ENCODE data around the gene KRTAP5-2. TPM values are rescaled to one million over a fixed set of nuclear protein-coding genes. Genes with fewer than 3 reads are reported as not detected.

Gene KRTAP5-2
- total RNA-seq, 2 donors from 2014 or later = not detected

DNA sequence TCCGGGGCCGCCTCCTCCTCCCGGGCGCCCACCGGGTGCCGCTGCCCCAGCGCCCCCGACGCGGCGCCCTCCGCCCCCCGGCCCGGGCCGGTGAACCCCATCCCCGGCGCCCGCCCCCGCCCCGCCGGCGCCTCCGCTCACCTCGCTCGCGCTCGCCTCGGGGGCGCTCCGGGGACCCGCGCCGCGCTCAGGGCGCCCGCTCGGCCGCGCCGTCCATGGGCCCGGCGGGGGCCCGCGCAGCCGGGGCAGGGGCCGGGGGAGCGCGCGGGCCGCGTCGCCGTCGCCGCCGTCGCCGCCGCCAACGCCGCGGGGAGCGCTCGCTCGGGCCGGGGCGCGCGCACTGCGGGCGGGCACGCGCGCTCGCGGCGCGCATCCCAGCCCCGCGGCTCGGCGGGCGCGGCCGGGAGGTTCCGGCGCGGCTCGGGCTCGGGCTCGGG is 26.3 kb downstream of the KRTAP5-2 start:
- intact Hi-C loops (cut with DNase I) = no loop called here
- ATAC-seq = no peak
- no peak for DNase-seq

GRCh38 chr11:1570896-1571759 is 27.0 kb downstream of the KRTAP5-2 start:
- intact Hi-C loops (cut with DNase I) = no loop called here
- DNase-seq (peak; percentile 34), ATAC-seq (peak in 1 of 2 donors; percentile 0)

DNA sequence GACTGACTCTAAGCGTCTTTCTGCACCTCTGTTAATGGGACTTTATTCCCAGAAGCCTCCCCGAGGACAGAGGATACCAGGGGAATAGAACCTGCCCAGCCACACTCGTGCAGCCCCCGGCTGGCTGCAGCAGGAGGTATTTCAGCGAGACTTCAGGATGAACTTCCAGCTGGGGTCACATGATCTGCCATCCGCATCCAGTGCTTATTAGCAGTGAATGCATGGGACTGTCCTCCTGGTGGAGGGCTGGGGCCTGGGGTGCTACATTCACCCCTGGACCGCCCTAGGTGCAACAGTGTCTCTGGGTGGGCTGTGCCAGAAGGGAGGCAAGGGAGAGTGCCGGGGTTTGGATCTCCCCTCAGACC is 27.6 kb downstream of the KRTAP5-2 start:
- DNase-seq (no peak), ATAC-seq (no peak)
- intact Hi-C loops (cut with DNase I) = no loop called here

DNA sequence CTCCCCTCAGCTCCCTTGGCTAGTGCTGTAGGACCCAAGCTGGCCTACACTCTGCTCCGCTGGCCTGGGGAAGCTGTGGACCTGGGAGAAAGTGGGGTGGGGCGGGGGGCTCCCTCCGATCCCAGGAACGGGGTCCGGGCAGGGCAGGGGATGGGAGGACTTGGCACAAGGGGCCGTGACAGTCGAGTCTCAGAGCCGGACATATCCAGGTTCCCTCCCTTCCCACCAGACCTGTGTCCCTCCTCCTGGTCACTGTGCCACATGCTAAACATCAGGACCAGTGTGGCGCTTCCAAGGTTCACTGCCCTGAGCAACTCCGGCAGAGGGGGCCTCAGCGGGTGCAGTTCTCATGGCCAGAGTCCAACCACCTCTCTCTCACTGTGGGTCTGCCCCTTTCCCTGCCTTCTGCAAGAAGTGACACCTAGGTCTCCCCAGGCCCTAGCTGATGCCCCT is 28.1 kb downstream of the KRTAP5-2 start:
- DNase-seq (no peak), ATAC-seq (no peak)
- intact Hi-C loops (cut with DNase I) = no loop called here

GRCh38 chr11:1569251-1569780 is 28.8 kb downstream of the KRTAP5-2 start:
- ATAC-seq (no peak), DNase-seq (no peak)
- intact Hi-C loops (cut with DNase I) = no loop called here

GRCh38 chr11:1568441-1568911 is 29.6 kb downstream of the KRTAP5-2 start:
- peak; percentile 31 for DNase-seq
- intact Hi-C loops (cut with DNase I) = no loop called here
- no peak for ATAC-seq

DNA sequence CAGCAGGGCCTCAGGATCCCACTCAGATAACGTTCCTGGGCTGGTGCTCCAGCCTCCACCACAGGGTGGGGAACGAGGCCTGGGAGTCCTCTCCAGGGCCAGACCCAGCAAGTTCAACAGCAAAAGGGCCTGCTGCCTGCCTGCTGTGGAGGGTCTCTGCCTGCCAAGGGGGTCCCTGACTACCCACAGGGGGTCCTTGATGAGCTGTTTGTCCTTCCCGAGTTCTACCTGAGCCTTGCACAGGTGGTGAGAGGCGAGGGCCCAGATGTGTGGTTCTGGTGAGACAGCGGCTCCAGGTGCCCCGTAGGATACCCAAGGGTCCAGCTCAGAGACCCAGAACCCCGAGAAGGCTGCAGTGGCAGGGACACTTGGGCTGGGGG is 30.4 kb downstream of the KRTAP5-2 start:
- intact Hi-C loops (cut with DNase I) = no loop called here
- no peak for DNase-seq
- no peak for ATAC-seq

DNA sequence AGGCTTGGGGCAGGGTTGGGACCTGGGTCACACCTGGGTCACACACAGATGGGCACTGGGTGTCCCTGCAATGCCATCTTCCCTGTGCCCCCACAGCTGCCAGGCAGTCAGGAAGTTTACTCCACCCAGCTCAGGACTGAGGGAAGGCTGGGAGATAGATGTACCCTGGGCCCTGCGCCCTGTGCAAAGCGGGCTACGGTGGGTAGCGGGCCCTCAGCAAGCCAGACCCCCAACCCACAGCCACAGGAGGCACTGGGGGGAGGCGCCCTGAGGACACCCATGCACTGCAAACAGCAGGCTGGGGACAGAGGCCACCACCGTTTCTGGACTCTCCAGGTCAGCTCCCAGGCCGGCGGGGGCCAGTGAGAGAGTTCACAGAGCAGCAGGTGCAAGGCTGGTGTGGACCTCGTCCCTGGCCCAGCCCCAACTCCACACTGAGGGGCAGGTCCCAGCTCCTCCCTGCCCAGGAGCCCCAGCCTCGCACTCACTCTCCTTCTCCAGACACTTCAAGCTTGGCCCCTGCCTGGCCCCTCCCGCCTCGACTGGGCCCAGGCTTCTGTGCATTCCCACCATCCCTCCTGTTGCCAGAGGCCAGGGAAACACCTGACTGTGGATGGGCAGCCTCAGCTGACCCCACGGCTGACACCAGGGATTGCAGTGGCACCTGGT is 30.9 kb downstream of the KRTAP5-2 start:
- ATAC-seq (no peak), DNase-seq (no peak)
- intact Hi-C loops (cut with DNase I) = no loop called here

DNA sequence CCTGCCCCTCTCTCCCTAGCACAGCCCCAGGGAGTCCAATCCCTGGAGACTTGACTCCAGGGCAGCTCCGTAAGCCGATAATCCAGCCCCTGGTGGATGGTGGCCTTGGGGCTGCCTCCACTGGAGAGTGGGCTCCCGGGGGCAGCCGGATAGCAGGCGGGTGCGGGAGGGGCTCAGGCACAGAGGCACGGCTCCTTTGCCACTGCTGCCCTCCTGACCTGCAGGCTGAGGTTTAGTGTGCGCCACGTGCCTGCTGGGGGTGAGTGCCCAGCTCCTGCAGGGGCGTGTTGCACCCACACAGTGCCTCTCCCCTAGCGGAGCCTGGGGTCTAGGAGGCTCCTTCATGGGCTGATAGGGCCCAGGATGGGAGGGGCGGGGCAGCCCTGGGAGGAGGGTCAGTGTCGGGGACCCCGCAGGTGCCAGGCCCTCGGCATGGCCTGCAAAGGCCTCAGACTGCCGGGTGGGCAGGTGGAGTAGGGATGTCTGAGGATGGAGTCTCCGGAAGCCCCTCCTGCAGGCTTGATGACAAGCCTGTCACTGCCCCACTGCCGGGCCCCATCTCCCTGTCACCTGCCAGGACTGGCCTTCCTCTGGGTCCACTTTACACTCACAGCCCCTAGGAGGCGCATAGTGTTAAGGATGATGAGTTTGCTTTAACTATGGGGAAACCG is 31.6 kb downstream of the KRTAP5-2 start:
- ATAC-seq (no peak), DNase-seq (no peak)
- intact Hi-C loops (cut with DNase I) = no loop called here

- DNase-seq (no peak), ATAC-seq (no peak)
- intact Hi-C loops (cut with DNase I) = no loop called here
These were observed 32.2 kb downstream of the KRTAP5-2 start for GRCh38 chr11:1565904-1566247.

- intact Hi-C loops (cut with DNase I) = no loop called here
- ATAC-seq (no peak), DNase-seq (peak; percentile 24)
These were observed 32.8 kb downstream of the KRTAP5-2 start for GRCh38 chr11:1565173-1565903.

DNA sequence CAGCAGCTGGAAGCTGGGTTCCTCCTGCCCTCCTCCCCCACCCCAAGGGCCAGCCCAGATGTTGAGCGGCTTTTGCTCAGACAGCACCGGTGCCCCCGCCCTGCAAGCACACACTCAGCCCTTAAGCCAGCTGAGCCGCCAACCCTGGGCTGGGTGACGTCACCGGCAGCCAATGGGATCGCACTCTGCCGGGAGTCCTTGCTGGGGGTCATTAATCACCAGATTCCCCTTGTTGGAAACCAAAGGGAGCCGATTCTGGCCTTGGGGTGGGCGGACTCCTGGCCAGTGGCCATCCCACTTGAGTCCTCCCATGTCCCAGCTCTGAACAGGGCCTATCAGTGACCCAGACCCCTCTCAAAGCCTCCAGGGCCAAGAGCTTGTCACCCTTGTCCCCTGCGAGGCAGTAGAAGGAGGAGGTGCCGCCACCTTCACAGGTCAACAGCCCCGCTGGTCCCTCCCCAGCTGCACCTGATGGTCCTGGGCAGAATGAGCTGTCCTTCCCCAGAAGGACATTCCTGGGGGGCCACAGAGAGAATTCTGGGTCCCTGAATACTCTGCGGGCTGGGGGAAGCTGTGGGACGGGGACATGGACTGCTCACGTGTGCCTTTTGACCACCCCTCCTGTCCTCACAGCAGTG is 33.4 kb downstream of the KRTAP5-2 start:
- intact Hi-C loops (cut with DNase I) = no loop called here
- peak; percentile 32 to 70 for ATAC-seq
- peak; percentile 80 for DNase-seq

GRCh38 chr11:1563697-1564534 is 34.2 kb downstream of the KRTAP5-2 start:
- intact Hi-C loops (cut with DNase I) = no loop called here
- no peak for DNase-seq

DNA sequence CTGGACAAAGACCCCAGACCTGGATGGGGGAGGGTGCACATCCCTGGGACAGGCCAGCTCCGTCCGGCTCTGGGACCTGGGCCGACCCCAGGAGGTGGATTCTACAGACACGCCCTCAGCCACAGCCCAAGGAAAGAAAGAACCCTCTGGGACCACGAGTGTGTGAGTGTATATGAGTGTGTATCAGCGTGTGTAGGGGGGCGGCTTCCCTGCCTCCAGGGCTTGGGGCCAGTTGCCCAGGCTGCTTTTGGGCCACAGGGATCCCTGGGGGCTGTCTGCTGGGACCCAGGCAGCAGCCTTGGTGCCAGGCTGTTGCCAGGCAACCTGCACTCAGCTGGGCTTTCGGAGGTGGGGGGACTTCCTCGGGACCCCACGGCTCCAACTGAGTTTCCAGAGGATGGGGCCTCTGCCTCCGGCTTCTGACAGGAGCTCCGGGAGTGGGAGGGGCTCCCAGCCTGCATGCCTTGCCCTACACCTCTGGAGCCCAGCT is 34.9 kb downstream of the KRTAP5-2 start:
- DNase-seq = no peak
- intact Hi-C loops (cut with DNase I) = no loop called here
- ATAC-seq = no peak

More at GRCh38 chr11:1563697-1564534, 34.2 kb downstream of the KRTAP5-2 start:
- ATAC-seq = no peak

GRCh38 chr11:1562469-1563148 is 35.5 kb downstream of the KRTAP5-2 start:
- intact Hi-C loops (cut with DNase I) = no loop called here

DNA sequence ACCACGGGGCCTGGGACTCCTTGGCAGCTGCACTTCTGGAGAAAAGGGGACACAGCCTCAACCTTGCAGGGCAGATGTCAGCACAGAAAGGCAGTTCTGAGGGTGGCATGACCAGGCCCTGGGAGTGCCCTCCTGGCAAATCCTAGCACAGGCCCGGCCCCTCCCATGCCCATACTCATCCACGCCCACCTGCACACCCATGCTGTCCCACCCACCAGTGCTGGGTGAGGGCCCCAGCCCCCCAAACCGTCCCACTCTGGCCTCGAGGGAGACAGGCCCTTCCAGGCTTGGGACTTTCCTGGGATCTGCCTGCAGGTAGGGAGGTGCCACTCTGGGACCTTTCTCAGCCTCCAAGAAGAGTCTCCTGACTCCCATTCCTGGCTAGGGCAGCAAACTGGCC is 36.1 kb downstream of the KRTAP5-2 start:
- ATAC-seq (no peak), DNase-seq (no peak)
- intact Hi-C loops (cut with DNase I) = no loop called here

More at GRCh38 chr11:1562469-1563148, 35.5 kb downstream of the KRTAP5-2 start:
- DNase-seq (no peak), ATAC-seq (no peak)

DNA sequence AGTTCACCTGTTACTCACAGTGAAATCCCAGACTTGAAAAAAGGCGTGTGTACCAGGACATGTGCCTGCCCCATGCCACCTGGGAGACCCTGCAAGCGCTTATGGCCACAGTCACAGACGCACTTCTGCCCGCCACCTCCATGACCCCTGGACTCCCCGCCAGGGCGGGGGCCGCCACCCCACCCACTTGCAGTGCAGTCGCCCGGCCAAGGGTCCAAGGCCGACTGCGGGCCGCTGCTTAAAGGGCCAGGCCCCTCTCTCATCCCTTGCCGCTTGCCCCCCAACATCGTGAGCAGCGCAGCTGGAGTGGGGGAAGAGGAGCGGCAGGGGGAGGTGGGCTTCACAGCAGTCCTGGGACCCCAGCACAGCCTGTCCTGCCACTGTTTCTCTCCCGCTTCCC is 36.8 kb downstream of the KRTAP5-2 start:
- intact Hi-C loops (cut with DNase I) = no loop called here
- ATAC-seq (no peak), DNase-seq (no peak)
